ENCODE measurements around the gene GASK1A.
"Not testable (repeated sequence)": the region's sequence is repeated elsewhere in the genome, so short reads cannot be mapped to it uniquely, and the experiment has no call there.

GASK1A gene

DNA sequence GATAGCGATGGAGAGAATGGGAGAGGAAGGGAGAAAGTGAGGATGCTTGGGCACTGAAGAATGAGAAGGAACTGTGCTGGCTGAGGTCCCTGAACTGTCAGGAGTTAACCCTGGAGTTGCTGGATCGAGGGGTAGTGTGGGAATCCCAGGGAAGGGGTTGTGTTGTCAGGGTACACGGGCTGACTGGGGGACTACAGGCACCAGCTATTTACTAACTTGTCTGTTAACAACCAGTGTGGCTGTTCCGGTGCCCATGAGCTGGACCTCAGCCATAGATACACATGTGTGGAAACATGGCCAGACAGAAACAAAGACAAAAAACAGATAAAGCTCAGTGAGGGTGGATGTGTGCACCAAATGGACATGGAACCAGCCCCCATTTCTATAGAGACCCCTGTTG lies 55.1 kb downstream of the GASK1A start:
- DNase-seq: no peak

- DNase-seq: no peak
Measured at GRCh38 chr3:43034911-43035310, 55.8 kb downstream of the GASK1A start.

DNA sequence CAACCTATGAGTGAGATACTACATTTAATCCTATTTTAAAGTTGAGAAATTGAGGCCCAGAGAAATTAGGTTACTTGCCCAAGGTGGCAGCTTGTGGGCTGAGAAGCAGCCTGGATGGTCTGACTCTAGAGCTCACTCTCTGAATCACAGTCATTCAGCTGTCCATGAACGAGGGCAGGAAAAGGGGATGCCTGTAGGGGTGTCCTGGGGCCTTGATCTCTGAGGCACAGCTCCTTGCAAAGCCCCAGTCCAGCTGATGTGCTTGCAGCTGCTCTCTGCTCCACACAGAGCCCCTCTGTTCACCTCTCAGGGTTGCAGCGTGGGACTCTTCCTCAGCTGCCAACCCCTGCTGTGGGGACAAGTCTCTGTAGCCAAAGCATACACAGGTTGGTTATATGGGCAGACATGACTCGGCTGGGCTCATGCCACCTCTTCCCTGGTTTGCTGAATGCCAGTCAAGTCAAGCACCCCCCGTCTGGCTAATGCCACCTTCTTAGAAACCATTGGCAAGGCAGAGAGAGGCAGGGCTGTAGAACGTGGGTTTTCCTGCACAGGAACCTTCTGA lies 56.8 kb downstream of the GASK1A start:
- no peak for DNase-seq

- no peak for DNase-seq
Measured at GRCh38 chr3:43036621-43037423, 57.7 kb downstream of the GASK1A start.

- DNase-seq: no peak
Measured at GRCh38 chr3:43038010-43038409, 58.9 kb downstream of the GASK1A start.

- DNase-seq: no peak
Measured at GRCh38 chr3:43041517-43041916, 62.4 kb downstream of the GASK1A start.

DNA sequence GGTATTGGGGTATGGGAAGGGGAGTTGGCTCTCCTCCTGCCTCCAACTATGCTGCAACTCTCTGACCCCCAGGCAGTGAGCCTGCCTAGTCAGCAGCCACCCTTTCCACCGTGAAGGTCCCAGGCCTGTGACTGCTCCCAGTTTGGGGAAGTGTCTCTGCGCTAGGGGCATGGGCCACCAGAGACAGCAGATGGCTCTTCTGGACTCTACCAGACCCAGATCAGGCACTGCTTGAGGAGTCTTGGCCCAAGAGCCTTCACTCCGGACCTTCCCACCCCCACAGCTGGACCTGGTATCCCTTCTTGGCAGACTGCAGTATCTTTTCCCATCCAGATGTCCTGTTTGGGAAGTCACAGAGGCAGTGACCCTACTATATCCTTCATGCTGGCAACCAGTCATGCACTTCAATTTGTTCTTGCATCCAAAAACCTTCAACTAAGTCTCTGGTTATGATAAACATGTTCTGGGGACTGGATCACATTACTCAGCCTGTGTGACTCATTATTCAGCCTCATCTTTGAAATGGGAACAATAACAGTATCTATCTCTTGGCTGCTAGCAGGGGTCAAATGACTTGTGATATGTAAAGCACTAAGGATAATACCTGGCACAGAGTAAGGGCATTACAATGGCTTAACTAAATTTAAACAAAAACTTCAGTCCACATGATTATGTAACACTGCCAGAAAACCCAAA lies 64.1 kb downstream of the GASK1A start:
- no peak for DNase-seq

DNA sequence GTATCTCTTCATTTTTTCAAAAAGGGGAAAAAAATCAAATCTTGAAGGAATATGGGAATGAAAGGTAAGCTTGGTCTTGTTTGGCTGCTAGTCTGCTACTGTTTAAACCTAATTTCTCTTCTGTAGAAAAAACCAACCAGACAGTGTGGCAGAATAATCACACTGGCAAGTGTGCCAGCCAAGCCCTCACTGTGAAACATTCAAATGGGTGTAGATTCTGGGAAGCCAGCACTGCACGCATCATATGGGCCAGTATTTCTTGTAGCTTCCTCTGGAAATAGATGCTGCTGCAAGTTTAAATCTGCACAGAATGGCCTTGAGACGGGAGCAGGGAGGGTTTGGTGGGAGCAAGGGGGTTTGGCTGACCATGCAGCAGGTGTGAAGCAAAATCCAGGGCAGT lies 64.7 kb downstream of the GASK1A start:
- DNase-seq: no peak

DNA sequence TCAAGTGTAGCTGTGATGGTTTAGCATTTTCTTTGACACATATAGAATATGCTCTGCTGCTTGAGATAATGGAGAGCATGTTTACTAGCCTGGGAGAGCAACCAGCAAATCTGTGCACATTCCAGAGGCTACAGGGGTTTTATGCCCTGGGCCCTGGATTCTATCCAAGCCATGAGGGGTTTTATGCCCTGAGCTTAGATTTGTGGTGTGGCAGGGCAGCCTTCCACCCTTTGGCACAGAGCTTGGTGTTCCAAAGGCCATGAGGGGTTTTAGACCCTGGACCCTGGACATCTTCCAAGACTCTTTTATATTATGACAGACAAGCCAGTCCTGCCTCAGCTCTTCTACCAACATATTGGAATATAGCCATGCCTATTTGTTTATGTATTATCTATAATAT lies 66.0 kb downstream of the GASK1A start:
- DNase-seq: not testable (repeated sequence)

- no peak for DNase-seq
Measured at GRCh38 chr3:43046583-43046982, 67.5 kb downstream of the GASK1A start.

GRCh38 chr3:43048470-43048869 lies 69.4 kb downstream of the GASK1A start:
- DNase-seq: no peak

- DNase-seq: no peak
Measured at GRCh38 chr3:43053291-43053690, 74.2 kb downstream of the GASK1A start.

DNA sequence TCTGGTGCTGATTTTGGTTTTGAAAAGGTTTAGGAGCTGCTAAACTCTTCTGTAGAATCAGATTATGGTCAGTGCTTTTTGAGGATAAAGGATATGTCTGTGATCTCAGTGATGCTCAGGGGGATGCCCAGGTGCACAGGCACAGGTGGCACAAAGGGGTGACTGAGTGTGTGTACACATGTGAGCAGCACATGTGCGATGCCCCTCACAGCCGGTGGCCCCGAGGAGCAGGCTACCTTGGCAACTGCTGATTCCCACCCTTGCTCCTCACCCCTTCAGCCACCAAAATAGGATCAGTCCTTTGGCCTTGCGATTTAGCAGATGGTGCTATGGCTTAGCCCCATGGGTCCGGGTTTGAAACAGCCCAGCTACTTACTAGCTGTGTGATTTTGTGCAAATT lies 75.6 kb downstream of the GASK1A start:
- no peak for DNase-seq

DNA sequence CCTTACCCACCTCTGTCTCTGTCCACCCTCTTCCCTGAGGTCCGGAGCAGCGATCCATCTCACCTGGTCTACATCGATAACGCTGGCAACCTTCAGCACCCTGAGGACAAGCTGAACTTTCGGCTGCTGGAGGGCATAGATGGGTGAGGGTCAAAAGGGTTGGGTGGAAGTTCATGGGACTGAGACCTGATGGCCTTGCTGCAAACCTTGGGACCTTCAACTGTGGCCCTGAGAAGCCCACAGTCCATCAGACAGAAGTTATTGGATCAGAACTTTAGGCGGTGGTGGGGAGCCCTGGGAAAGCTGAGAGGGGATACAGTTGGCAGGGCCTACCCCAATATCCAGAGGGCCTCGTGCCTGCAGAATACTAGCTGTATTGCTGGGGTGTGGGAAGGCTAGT lies 76.3 kb downstream of the GASK1A start:
- no peak for DNase-seq

- DNase-seq: no peak
Measured at GRCh38 chr3:43055806-43056770, 77.0 kb downstream of the GASK1A start.

- no peak for DNase-seq
Measured at GRCh38 chr3:43059456-43059855, 80.3 kb downstream of the GASK1A start.

- no peak for DNase-seq
Measured at GRCh38 chr3:43061101-43061895, 82.2 kb downstream of the GASK1A start.

DNA sequence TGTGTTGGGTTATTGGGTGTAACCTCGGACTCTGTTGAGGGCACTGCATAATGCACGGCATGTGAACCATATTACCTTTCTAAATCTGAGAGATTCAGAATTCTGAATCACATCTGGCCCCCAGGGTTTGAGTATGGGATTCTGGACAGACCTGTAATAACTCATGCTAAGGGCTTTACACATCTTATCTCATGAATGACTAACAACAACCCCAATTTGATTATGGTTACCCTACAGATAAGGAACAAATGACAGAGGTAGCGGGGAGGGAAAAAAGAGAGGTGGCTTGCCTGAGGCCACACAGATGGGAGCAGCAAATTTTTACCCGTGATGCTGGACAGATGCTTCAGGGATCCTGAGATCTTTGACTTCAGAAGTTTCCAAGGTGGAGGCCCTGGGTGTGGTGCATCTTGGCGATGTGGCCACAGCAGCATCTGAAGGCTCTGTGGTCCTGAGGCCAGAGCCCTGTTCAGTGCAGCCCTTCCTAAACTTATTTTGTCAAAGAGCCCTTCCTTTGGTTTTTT lies 83.0 kb downstream of the GASK1A start:
- no peak for DNase-seq

GRCh38 chr3:43062564-43063040 lies 83.5 kb downstream of the GASK1A start:
- no peak for DNase-seq

DNA sequence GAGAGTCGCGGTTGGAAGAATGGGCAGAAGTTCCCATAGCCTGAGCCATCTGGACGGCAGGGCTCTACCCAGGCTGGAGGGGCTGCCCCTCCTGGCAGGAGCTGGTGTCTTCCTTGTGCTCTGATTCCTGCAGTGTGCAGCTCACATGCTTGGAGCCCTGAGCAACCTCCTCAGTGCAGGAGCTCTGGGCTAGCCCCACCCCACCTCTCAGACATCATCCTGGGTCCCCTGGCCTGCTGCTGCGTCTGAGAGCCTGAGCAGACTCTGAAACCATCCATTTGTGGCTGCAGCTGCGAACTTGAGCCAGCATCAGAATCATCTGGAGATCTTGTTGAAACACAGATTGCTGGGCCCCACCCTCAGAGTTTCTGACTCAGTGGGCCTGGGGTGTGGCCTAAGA lies 84.0 kb downstream of the GASK1A start:
- no peak for DNase-seq

- DNase-seq: not testable (repeated sequence)
Measured at GRCh38 chr3:43070670-43071069, 91.6 kb downstream of the GASK1A start.

All from DMS153 (cell line).